ENCODE data around the gene MYL4.
"Not testable (repeated sequence)": the region's sequence is repeated elsewhere in the genome, so short reads cannot be mapped to it uniquely, and the experiment has no call there.

MYL4 gene

GRCh38 chr17:47197821-47198220 is 11.3 kb upstream of the MYL4 start:
- no peak for DNase-seq

- no peak for DNase-seq
Observed at GRCh38 chr17:47199627-47200324, 9.4 kb upstream of the MYL4 start.

- no peak for DNase-seq
Observed at GRCh38 chr17:47200325-47200664, 8.9 kb upstream of the MYL4 start.

GRCh38 chr17:47201166-47201565 is 8.0 kb upstream of the MYL4 start:
- no peak for DNase-seq

GRCh38 chr17:47203984-47204721 is 5.0 kb upstream of the MYL4 start:
- DNase-seq = peak; percentile 56

GRCh38 chr17:47204722-47205418 is 4.3 kb upstream of the MYL4 start:
- DNase-seq = peak; percentile 9

GRCh38 chr17:47205419-47205963 is 3.7 kb upstream of the MYL4 start:
- peak; percentile 64 for DNase-seq

GRCh38 chr17:47207143-47208067 is 1.7 kb upstream of the MYL4 start:
- no peak for DNase-seq

- DNase-seq = no peak
Observed at GRCh38 chr17:47209499-47209898, 351 bp downstream of the MYL4 start.

GRCh38 chr17:47210105-47210504 is 957 bp downstream of the MYL4 start:
- no peak for DNase-seq

GRCh38 chr17:47210779-47211178 is 1.6 kb downstream of the MYL4 start:
- DNase-seq = no peak

GRCh38 chr17:47212458-47212857 is 3.3 kb downstream of the MYL4 start:
- DNase-seq = no peak

GRCh38 chr17:47213540-47213939 is 4.4 kb downstream of the MYL4 start:
- no peak for DNase-seq

- DNase-seq = no peak
Observed at GRCh38 chr17:47214931-47215330, 5.8 kb downstream of the MYL4 start.

- not testable (repeated sequence) for DNase-seq
Observed at GRCh38 chr17:47216821-47217220, 7.7 kb downstream of the MYL4 start.

GRCh38 chr17:47217279-47217678 is 8.1 kb downstream of the MYL4 start:
- DNase-seq = not testable (repeated sequence)

- no peak for DNase-seq
Observed at GRCh38 chr17:47218896-47219430, 9.8 kb downstream of the MYL4 start.

GRCh38 chr17:47219621-47220475 is 10.7 kb downstream of the MYL4 start:
- no peak for DNase-seq

- no peak for DNase-seq
Observed at GRCh38 chr17:47220531-47220999, 11.4 kb downstream of the MYL4 start.

- DNase-seq = no peak
Observed at GRCh38 chr17:47221154-47221553, 12.0 kb downstream of the MYL4 start.

GRCh38 chr17:47222047-47222446 is 12.9 kb downstream of the MYL4 start:
- DNase-seq = no peak
